Mesothelial cell of epicardium (in vitro differentiated cells): ENCODE data around the gene SMAD3. TPM values are rescaled to one million over a fixed set of nuclear protein-coding genes. Genes with fewer than 3 reads are reported as not detected.

Experiments
- DNase-seq, 2 experiments: peaks; one replicate each; pipeline ENCODE4 v3.0.0; 2021; ENCODE audit warnings: low spot score in 2 of 2; ENCODE audit not compliant: unreplicated experiment in 2 of 2
- H3K27ac Mint-ChIP-seq: 2 replicates; pipeline ENCODE4 v1.8.0; 2021; ENCODE audit warnings: mixed read lengths
- H3K27me3 Mint-ChIP-seq: 2 replicates; pipeline ENCODE4 v1.8.0; 2021; ENCODE audit warnings: low read depth, mixed read lengths
- H3K36me3 Mint-ChIP-seq: 2 replicates; pipeline ENCODE4 v1.8.0; 2021; ENCODE audit warnings: mixed read lengths
- H3K4me1 Mint-ChIP-seq: 2 replicates; pipeline ENCODE4 v1.8.0; 2021; ENCODE audit warnings: mixed read lengths
- H3K4me3 Mint-ChIP-seq: 2 replicates; pipeline ENCODE4 v1.8.0; 2021; ENCODE audit warnings: mild to moderate bottlenecking, moderate library complexity, mixed read lengths
- H3K9me3 Mint-ChIP-seq: 2 replicates; pipeline ENCODE4 v1.8.0; 2021; ENCODE audit warnings: mixed read lengths
- total RNA-seq: library from RNA; stranded (reverse); gene quantifications from 3 replicates; pipeline ENCODE4 v1.2.1, GENCODE V29; 2021
- TF ChIP-seq, protein P1 (sequence below): fragments of 200-600 bp; sonication (generic); IDR thresholded peaks from one replicate; pipeline ENCODE4 v1.5.0; 2021; ENCODE audit warnings: antibody characterized with exemption; ENCODE audit not compliant: unreplicated experiment

SMAD3 gene
- total RNA-seq, 1 donor from 2014 or later: 96.2 TPM

GRCh38 chr15:67126551-67127330 lies 61.3 kb downstream of the SMAD3 start:
- Mint-ChIP-seq H3K4me3 (no peak overlapping the region), H3K27ac (peak overlapping the region; percentile 89), H3K9me3 (no peaks in the 10 kb centered on the region), H3K27me3 (no peaks in the 10 kb centered on the region), H3K36me3 (peaks cover 3% of the 10 kb centered on the region), H3K4me1 (peaks cover 50% of the 10 kb centered on the region)
- TF ChIP-seq, protein P1, sequence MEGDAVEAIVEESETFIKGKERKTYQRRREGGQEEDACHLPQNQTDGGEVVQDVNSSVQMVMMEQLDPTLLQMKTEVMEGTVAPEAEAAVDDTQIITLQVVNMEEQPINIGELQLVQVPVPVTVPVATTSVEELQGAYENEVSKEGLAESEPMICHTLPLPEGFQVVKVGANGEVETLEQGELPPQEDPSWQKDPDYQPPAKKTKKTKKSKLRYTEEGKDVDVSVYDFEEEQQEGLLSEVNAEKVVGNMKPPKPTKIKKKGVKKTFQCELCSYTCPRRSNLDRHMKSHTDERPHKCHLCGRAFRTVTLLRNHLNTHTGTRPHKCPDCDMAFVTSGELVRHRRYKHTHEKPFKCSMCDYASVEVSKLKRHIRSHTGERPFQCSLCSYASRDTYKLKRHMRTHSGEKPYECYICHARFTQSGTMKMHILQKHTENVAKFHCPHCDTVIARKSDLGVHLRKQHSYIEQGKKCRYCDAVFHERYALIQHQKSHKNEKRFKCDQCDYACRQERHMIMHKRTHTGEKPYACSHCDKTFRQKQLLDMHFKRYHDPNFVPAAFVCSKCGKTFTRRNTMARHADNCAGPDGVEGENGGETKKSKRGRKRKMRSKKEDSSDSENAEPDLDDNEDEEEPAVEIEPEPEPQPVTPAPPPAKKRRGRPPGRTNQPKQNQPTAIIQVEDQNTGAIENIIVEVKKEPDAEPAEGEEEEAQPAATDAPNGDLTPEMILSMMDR: no peak
- DNase-seq: no peak

DNA sequence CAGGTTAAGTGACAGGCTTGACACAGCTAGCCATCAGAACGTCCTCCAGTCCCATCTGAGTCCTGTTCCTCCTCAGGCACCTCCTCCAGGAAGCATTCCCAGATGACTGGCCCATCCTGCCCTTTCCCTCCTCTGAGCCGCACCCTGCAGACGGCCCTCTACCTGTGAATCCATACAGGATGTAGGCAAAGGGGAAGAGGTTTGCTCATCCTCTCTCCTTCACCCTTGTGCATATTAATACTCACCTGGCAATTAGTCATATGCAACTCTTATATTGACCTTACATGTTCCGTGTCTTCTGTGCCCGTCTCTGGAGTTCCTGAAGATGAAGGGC lies 61.9 kb downstream of the SMAD3 start:
- DNase-seq: no peak
- Mint-ChIP-seq H3K9me3 (no peaks in the 10 kb centered on the region), H3K36me3 (peaks cover 3% of the 10 kb centered on the region), H3K27ac (peak overlapping the region; percentile 89), H3K4me1 (peaks cover 45% of the 10 kb centered on the region), H3K4me3 (no peak overlapping the region), H3K27me3 (no peaks in the 10 kb centered on the region)
- TF ChIP-seq, protein P1: no peak

GRCh38 chr15:67127965-67128364 lies 62.6 kb downstream of the SMAD3 start:
- H3K27ac Mint-ChIP-seq: peak overlapping the region; percentile 89
- DNase-seq: no peak
- H3K27me3 Mint-ChIP-seq: no peaks in the 10 kb centered on the region
- H3K4me3 Mint-ChIP-seq: no peak overlapping the region
- TF ChIP-seq, protein P1: no peak
- peaks cover 3% of the 10 kb centered on the region for H3K36me3 Mint-ChIP-seq
- no peaks in the 10 kb centered on the region for H3K9me3 Mint-ChIP-seq
- peaks cover 48% of the 10 kb centered on the region for H3K4me1 Mint-ChIP-seq

DNA sequence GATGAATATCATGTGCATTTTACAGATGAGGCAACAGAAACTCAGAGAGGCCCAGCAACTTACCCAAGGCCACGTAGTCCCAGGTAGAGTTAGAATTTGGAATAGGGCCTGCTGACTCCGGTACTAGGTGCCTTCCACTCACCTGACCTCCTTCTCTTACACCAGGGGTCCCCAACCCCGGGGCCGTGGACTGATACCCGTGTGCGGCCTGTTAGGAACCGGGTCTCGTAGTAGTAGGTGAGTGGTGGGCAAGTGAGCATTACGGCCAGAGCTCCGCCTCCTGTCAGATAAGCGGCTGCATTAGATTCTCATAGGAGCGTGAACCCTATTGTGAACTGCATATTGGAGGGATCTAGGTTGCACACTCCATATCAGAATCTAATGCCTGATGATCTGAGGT lies 64.8 kb downstream of the SMAD3 start:
- DNase-seq: no peak
- peaks cover 3% of the 10 kb centered on the region for H3K36me3 Mint-ChIP-seq
- TF ChIP-seq, protein P1: no peak
- no peak overlapping the region for H3K27ac Mint-ChIP-seq
- no peak overlapping the region for H3K4me3 Mint-ChIP-seq
- no peaks in the 10 kb centered on the region for H3K9me3 Mint-ChIP-seq
- peaks cover 55% of the 10 kb centered on the region for H3K4me1 Mint-ChIP-seq
- H3K27me3 Mint-ChIP-seq: no peaks in the 10 kb centered on the region

GRCh38 chr15:67130673-67131601 lies 65.5 kb downstream of the SMAD3 start:
- TF ChIP-seq, protein P1: no peak
- Mint-ChIP-seq H3K27me3 (no peaks in the 10 kb centered on the region), H3K27ac (peak overlapping the region; percentile 33), H3K9me3 (no peaks in the 10 kb centered on the region), H3K4me1 (peaks cover 54% of the 10 kb centered on the region), H3K4me3 (no peak overlapping the region), H3K36me3 (peaks cover 3% of the 10 kb centered on the region)
- no peak for DNase-seq
